NT2/D1 (cell line): Measurements from ENCODE around the gene SDF4.

Experiments
- SUZ12 ChIP-seq: IDR thresholded peaks from 2 replicates; pipeline ENCODE4 v1.6.1; 2011; ENCODE audit not compliant: insufficient read length, insufficient read depth; ENCODE audit errors: extremely low read depth
- YY1 ChIP-seq: IDR thresholded peaks from 2 replicates; pipeline ENCODE4 v1.6.1; 2011; ENCODE audit not compliant: insufficient read length, insufficient read depth
- ZNF274 ChIP-seq: IDR thresholded peaks from 2 replicates; pipeline ENCODE4 v1.6.1; 2011; ENCODE audit warnings: mild to moderate bottlenecking, low read depth, low read length

DNA sequence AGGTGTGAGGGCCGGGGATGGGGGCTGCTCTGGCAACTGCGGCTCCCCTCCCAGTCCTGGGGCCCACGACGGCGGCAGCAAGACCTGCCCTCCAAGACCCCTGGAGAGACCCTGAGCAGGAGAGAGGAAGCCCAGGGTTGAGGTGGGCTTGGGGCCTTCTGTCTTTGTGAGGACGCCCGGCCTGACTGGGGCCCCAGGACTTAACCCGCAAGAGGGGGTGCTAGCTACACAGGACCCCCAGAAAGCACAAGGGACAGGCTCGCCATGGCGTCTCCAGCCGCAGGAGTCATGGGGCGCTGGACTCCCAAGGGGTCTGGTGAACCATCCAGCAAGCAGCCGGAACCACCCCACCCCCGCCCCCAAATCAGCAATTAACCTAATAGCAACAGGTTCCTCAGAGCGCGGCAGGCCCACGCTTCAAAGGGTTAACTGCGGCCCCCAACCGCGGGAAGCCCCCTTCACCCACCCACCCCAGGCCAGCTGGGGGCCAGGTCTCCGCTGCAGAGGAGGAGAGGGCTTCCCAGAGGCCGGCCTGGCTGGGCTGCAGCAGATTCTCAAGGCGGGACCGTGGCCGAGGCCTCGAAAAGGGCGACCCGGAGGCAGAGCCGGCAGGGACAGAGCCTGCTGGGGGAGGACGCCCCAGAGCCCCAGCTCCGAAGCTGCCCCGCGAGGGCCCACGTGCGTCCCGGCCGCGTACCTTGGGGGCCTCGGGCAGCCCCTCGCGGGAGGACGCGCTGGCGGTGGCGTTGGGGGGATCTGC lies 14.2 kb upstream of the SDF4 start:
- TF ChIP-seq ZNF274: no peak
- no peak for TF ChIP-seq SUZ12
- TF ChIP-seq YY1: no peak
